HCT116 (cell line): ENCODE data around the gene PIM3. TPM values are rescaled to one million over a fixed set of nuclear protein-coding genes. Genes with fewer than 3 reads are reported as not detected.

Source experiments
- ATAC-seq: fragments of 200-7000 bp; cut with Tn5 transposase; 2 replicates; pipeline ENCODE4 v1.9.1; 2020; ENCODE audit warnings: mild to moderate bottlenecking, moderate library complexity
- BruUV-seq: library from RNA; stranded (reverse); fragments of 400-500 nt; replicated peaks from 2 replicates; lab custom pipeline; 2021; lab: Mats Ljungman, UMichigan
- CTCF ChIA-PET: fragments of 300-600 bp; sonication (Branson Sonifier 250); formaldehyde crosslinking; loops from one replicate; lab custom pipeline; 2021; ENCODE audit warnings: antibody characterized with exemption; lab: Charles Lee
- POLR2A ChIA-PET: fragments of 300-600, 350-600 bp; sonication (Branson Sonifier 250); formaldehyde crosslinking; loops from one replicate; lab custom pipeline; 2021; ENCODE audit warnings: antibody characterized with exemption; lab: Charles Lee
- RAD21 ChIA-PET, 2 experiments: fragments of 300-600 bp; sonication (Branson Sonifier 250); formaldehyde crosslinking; loops; one replicate each; lab custom pipeline; 2023; ENCODE audit warnings: low total read pairs in 2 of 2; ENCODE audit not compliant: uncharacterized antibody in 2 of 2, unreplicated experiment in 2 of 2, low non-redundant PET in 1 of 2; lab: Charles Lee
- DNase-seq: peaks from one replicate; pipeline ENCODE4 v3.0.0-alpha.2; 2010; ENCODE audit warnings: low read depth, low spot score
- H2AFZ ChIP-seq: fragments of 200-600 bp; shearing (Covaris generic), sonication (generic); 2 replicates; pipeline ENCODE4 v1.6.1; 2017; ENCODE audit warnings: low read depth, mixed run types, mixed read lengths, antibody characterized with exemption, low read length; ENCODE audit not compliant: poor library complexity, severe bottlenecking
- H3K27ac ChIP-seq: 2 replicates; pipeline ENCODE4 v1.5.1; 2012; ENCODE audit warnings: low read depth, low read length
- H3K27me3 ChIP-seq: fragments of 200-600 bp; sonication (generic); 2 replicates; pipeline ENCODE4 v1.6.1; 2016; ENCODE audit warnings: mixed run types, low read length, mixed read lengths; ENCODE audit not compliant: insufficient read depth
- H3K36me3 ChIP-seq, 2 experiments: fragments of 200-500 bp in 1 of 2; fragments of 200-600 bp in 1 of 2; sonication (Bioruptor generic) in 1 of 2; sonication (generic) in 1 of 2; 2 replicates each; pipeline versions ENCODE4 v1.5.1 to v1.6.1; 2014 to 2016; ENCODE audit warnings: low read length in 2 of 2, inconsistent platforms in 1 of 2, mixed read lengths in 1 of 2, mixed run types in 1 of 2; ENCODE audit not compliant: insufficient read depth in 2 of 2, control insufficient read depth in 1 of 2
- H3K4me1 ChIP-seq, 2 experiments: fragments of 200-600 bp in 1 of 2; sonication (generic) in 1 of 2; 2 replicates each; pipeline versions ENCODE4 v1.5.1 to v1.6.1; 2012 to 2017; ENCODE audit warnings: low read length in 2 of 2, inconsistent platforms in 1 of 2, mild to moderate bottlenecking in 1 of 2, mixed read lengths in 1 of 2, mixed run types in 1 of 2, moderate library complexity in 1 of 2; ENCODE audit not compliant: insufficient read depth in 2 of 2, control insufficient read depth in 1 of 2
- H3K4me2 ChIP-seq: fragments of 200-600 bp; sonication (generic); 2 replicates; pipeline ENCODE4 v1.6.1; 2017; ENCODE audit warnings: mixed run types, low read length, mixed read lengths
- H3K4me3 ChIP-seq, 2 experiments: fragments of 200-600 bp in 1 of 2; sonication (generic) in 1 of 2; replicated peaks in 1 of 2; 2 replicates each; pipeline ENCODE4 v1.5.1; 2011 to 2016; ENCODE audit warnings: low read length in 2 of 2, control low read depth in 1 of 2, low read depth in 1 of 2, mild to moderate bottlenecking in 1 of 2, mixed read lengths in 1 of 2, mixed run types in 1 of 2
- H3K79me2 ChIP-seq: fragments of 200-600 bp; sonication (generic); 2 replicates; pipeline ENCODE4 v1.6.1; 2017; ENCODE audit warnings: mild to moderate bottlenecking, mixed run types, low read length, moderate library complexity, mixed read lengths; ENCODE audit not compliant: insufficient read depth
- H3K9ac ChIP-seq: fragments of 200-600 bp; sonication (generic); 2 replicates; pipeline ENCODE4 v1.6.1; 2016; ENCODE audit warnings: low read length, mixed read lengths
- H3K9me2 ChIP-seq: fragments of 200-600 bp; sonication (generic), shearing (Covaris generic); 2 replicates; pipeline ENCODE4 v1.6.1; 2017; ENCODE audit warnings: mixed run types, mild to moderate bottlenecking, moderate library complexity; ENCODE audit not compliant: insufficient read depth
- H3K9me3 ChIP-seq, 2 experiments: fragments of 200-500 bp in 1 of 2; fragments of 200-600 bp in 1 of 2; sonication (Bioruptor generic) in 1 of 2; sonication (generic) in 1 of 2; 2 replicates each; pipeline ENCODE4 v1.6.1; 2014 to 2017; ENCODE audit warnings: low read length in 2 of 2, mixed read lengths in 2 of 2, inconsistent platforms in 1 of 2, low read depth in 1 of 2, mild to moderate bottlenecking in 1 of 2, mixed run types in 1 of 2, moderate library complexity in 1 of 2; ENCODE audit not compliant: control insufficient read depth in 1 of 2, insufficient read depth in 1 of 2
- H4K20me1 ChIP-seq: fragments of 200-600 bp; sonication (generic), shearing (Covaris generic); 2 replicates; pipeline ENCODE4 v1.6.1; 2017; ENCODE audit warnings: mixed run types, mild to moderate bottlenecking, moderate library complexity; ENCODE audit not compliant: insufficient read depth
- CBX3 ChIP-seq: IDR thresholded peaks from 2 replicates; pipeline ENCODE4 v1.6.1; 2012; ENCODE audit warnings: low read depth
- EZH2phosphoT487 ChIP-seq: fragments of 200-600 bp; IDR thresholded peaks from 2 replicates; pipeline ENCODE4 v1.6.1; 2018; ENCODE audit warnings: antibody characterized with exemption, borderline replicate concordance
- POLR2A ChIP-seq: IDR thresholded peaks from 2 replicates; pipeline ENCODE4 v1.7.0; 2011; ENCODE audit warnings: borderline replicate concordance; ENCODE audit not compliant: insufficient read depth, insufficient read length; ENCODE audit errors: extremely low read depth
- SIN3A ChIP-seq: IDR thresholded peaks from 2 replicates; pipeline ENCODE4 v1.6.1; 2012; ENCODE audit warnings: low read depth
- TCF7L2 ChIP-seq: IDR thresholded peaks from 2 replicates; pipeline ENCODE4 v1.7.0; 2011; ENCODE audit warnings: borderline replicate concordance, inconsistent platforms; ENCODE audit not compliant: insufficient read depth, insufficient read length; ENCODE audit errors: extremely low read depth
- YY1 ChIP-seq: IDR thresholded peaks from 2 replicates; pipeline ENCODE4 v1.6.1; 2011; ENCODE audit warnings: low read length, low read depth, moderate library complexity, mild to moderate bottlenecking; ENCODE audit not compliant: insufficient replicate concordance; ENCODE audit errors: extremely low read depth
- ZBTB33 ChIP-seq: IDR thresholded peaks from 2 replicates; pipeline ENCODE4 v1.6.1; 2011; ENCODE audit warnings: mild to moderate bottlenecking, low read length, moderate library complexity; ENCODE audit not compliant: insufficient replicate concordance; ENCODE audit errors: extremely low read depth
- ZFX ChIP-seq: fragments of 450-650 bp; IDR thresholded peaks from 2 replicates; pipeline ENCODE4 v1.6.1; 2017
- ZNF274 ChIP-seq: fragments of 200-500 bp; sonication (Bioruptor generic); IDR thresholded peaks from 2 replicates; pipeline ENCODE4 v1.6.1; 2014; ENCODE audit warnings: mild to moderate bottlenecking, low read depth, low read length, inconsistent platforms
- intact Hi-C: fragments of 100-400 bp; cut with micrococcal nuclease; formaldehyde crosslinking; loops from 2 replicates; pipeline ENCODE4 v1.10.0; 2022
- total RNA-seq: library from RNA; stranded (reverse); gene quantifications from one replicate; pipeline ENCODE4 v1.2.1, GENCODE V29; 2021; ENCODE audit not compliant: unreplicated experiment
- TF ChIP-seq, protein P1 (sequence below): IDR thresholded peaks from 2 replicates; pipeline ENCODE4 v1.6.1; 2012
- TF ChIP-seq, protein P2 (sequence below): IDR thresholded peaks from 2 replicates; pipeline ENCODE4 v1.6.1; 2012; ENCODE audit warnings: low read depth
- TF ChIP-seq, protein P3 (sequence below): IDR thresholded peaks from 2 replicates; pipeline ENCODE4 v1.6.1; 2012

The PIM3 gene
- total RNA-seq, 1 experiment from 2014 or later: 116 TPM

GRCh38 chr22:49961005-49961600 is 531 bp downstream of the PIM3 start:
- Histone ChIP-seq H3K79me2 (peaks cover 47% of the 10 kb centered on the region), H2AFZ (no peak overlapping the region), H3K27ac (peak overlapping the region; percentile 95), H3K4me3 (peak overlapping the region; percentile 82 to 95), H3K9me2 (no peaks in the 10 kb centered on the region), H3K9me3 (no peaks in the 10 kb centered on the region), H3K27me3 (no peaks in the 10 kb centered on the region), H4K20me1 (peaks cover 16% of the 10 kb centered on the region; the same call in 1 of the 2 replicates), H3K4me1 (peaks cover 25 to 53% of the 10 kb centered on the region in 2 experiments), H3K36me3 (peaks cover 18 to 34% of the 10 kb centered on the region in 2 experiments; a peak in 3 of 4 replicates), H3K4me2 (peak overlapping the region; percentile 92), H3K9ac (peak overlapping the region; percentile 89)
- ChIA-PET CTCF (no interaction called here), RAD21 (no interaction called here), POLR2A (interaction anchor here (1.0 to 1.6 kb wide), 2 partner anchors 10 kb away, joined by 3 to 11 read pairs; no protein-coding TSS in a partner anchor)
- BruUV-seq: no TSS peak
- TF ChIP-seq, protein P1, sequence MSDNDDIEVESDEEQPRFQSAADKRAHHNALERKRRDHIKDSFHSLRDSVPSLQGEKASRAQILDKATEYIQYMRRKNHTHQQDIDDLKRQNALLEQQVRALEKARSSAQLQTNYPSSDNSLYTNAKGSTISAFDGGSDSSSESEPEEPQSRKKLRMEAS: 0 out of 2 replicates have a peak, but pooled peaks have one; percentile 42
- TF ChIP-seq ZFX (peak; percentile 62), ZNF274 (no peak)
- ATAC-seq (no peak), DNase-seq (no peak)
- intact Hi-C loops: no loop called here

- Histone ChIP-seq H3K9me3 (no peaks in the 10 kb centered on the region), H2AFZ (no peak overlapping the region), H3K27ac (peak overlapping the region; percentile 95), H3K9me2 (no peaks in the 10 kb centered on the region), H3K27me3 (no peaks in the 10 kb centered on the region), H3K79me2 (peaks cover 47% of the 10 kb centered on the region), H3K36me3 (peaks cover 18 to 34% of the 10 kb centered on the region in 2 experiments; a peak in 3 of 4 replicates), H3K4me3 (peak overlapping the region; percentile 82 to 95), H3K4me2 (peak overlapping the region; percentile 92), H3K9ac (peak overlapping the region; percentile 89), H3K4me1 (peaks cover 25 to 58% of the 10 kb centered on the region in 2 experiments), H4K20me1 (peaks cover 16% of the 10 kb centered on the region; the same call in 1 of the 2 replicates)
- no TSS peak for BruUV-seq
- ChIA-PET POLR2A (interaction anchor here (1.0 to 1.6 kb wide), 2 partner anchors 10 kb away, joined by 4 to 11 read pairs; no protein-coding TSS in a partner anchor), RAD21 (no interaction called here), CTCF (no interaction called here)
- no peak for ATAC-seq
- no peak for TF ChIP-seq YY1
- TF ChIP-seq, protein P2, sequence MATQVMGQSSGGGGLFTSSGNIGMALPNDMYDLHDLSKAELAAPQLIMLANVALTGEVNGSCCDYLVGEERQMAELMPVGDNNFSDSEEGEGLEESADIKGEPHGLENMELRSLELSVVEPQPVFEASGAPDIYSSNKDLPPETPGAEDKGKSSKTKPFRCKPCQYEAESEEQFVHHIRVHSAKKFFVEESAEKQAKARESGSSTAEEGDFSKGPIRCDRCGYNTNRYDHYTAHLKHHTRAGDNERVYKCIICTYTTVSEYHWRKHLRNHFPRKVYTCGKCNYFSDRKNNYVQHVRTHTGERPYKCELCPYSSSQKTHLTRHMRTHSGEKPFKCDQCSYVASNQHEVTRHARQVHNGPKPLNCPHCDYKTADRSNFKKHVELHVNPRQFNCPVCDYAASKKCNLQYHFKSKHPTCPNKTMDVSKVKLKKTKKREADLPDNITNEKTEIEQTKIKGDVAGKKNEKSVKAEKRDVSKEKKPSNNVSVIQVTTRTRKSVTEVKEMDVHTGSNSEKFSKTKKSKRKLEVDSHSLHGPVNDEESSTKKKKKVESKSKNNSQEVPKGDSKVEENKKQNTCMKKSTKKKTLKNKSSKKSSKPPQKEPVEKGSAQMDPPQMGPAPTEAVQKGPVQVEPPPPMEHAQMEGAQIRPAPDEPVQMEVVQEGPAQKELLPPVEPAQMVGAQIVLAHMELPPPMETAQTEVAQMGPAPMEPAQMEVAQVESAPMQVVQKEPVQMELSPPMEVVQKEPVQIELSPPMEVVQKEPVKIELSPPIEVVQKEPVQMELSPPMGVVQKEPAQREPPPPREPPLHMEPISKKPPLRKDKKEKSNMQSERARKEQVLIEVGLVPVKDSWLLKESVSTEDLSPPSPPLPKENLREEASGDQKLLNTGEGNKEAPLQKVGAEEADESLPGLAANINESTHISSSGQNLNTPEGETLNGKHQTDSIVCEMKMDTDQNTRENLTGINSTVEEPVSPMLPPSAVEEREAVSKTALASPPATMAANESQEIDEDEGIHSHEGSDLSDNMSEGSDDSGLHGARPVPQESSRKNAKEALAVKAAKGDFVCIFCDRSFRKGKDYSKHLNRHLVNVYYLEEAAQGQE: no peak
- TF ChIP-seq SIN3A: no peak
- no peak for TF ChIP-seq EZH2phosphoT487
- no peak for TF ChIP-seq CBX3
- no peak for TF ChIP-seq ZBTB33
- TF ChIP-seq, protein P3, sequence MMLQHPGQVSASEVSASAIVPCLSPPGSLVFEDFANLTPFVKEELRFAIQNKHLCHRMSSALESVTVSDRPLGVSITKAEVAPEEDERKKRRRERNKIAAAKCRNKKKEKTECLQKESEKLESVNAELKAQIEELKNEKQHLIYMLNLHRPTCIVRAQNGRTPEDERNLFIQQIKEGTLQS: no peak
- TF ChIP-seq TCF7L2: no peak
- TF ChIP-seq POLR2A: no peak
- no peak for TF ChIP-seq ZNF274
- intact Hi-C loops: no loop called here
- DNase-seq: no peak
Measured at GRCh38 chr22:49961601-49962011, 1.0 kb downstream of the PIM3 start.
